Measurements from ENCODE around the gene RABGAP1L.
"Not testable (repeated sequence)": the region's sequence is repeated elsewhere in the genome, so short reads cannot be mapped to it uniquely, and the experiment has no call there.

RABGAP1L gene

GRCh38 chr1:174657411-174657810, 498.1 kb downstream of the RABGAP1L start:
- DNase-seq (ENCODE audit: low spot score) = no peak

- DNase-seq (ENCODE audit: low spot score) = no peak
Observed at GRCh38 chr1:174657893-174658292, 498.6 kb downstream of the RABGAP1L start.

- DNase-seq (ENCODE audit: low spot score) = no peak
Observed at GRCh38 chr1:174659823-174660222, 500.5 kb downstream of the RABGAP1L start.

- DNase-seq (ENCODE audit: low spot score) = no peak
Observed at GRCh38 chr1:174660476-174660875, 501.2 kb downstream of the RABGAP1L start.

- DNase-seq (ENCODE audit: low spot score) = no peak
Observed at GRCh38 chr1:174663358-174663757, 504.0 kb downstream of the RABGAP1L start.

GRCh38 chr1:174666248-174666647, 506.9 kb downstream of the RABGAP1L start:
- no peak for DNase-seq (ENCODE audit: low spot score)

- no peak for DNase-seq (ENCODE audit: low spot score)
Observed at GRCh38 chr1:174671826-174672225, 512.5 kb downstream of the RABGAP1L start.

- DNase-seq (ENCODE audit: low spot score) = no peak
Observed at GRCh38 chr1:174676856-174677255, 517.5 kb downstream of the RABGAP1L start.

GRCh38 chr1:174678657-174679056, 519.3 kb downstream of the RABGAP1L start:
- no peak for DNase-seq (ENCODE audit: low spot score)

GRCh38 chr1:174680101-174680500, 520.8 kb downstream of the RABGAP1L start:
- DNase-seq (ENCODE audit: low spot score) = no peak

GRCh38 chr1:174682419-174683008, 523.2 kb downstream of the RABGAP1L start:
- no peak for DNase-seq (ENCODE audit: low spot score)

GRCh38 chr1:174686213-174686612, 526.9 kb downstream of the RABGAP1L start:
- no peak for DNase-seq (ENCODE audit: low spot score)

- DNase-seq (ENCODE audit: low spot score) = no peak
Observed at GRCh38 chr1:174689524-174689923, 530.2 kb downstream of the RABGAP1L start.

- no peak for DNase-seq (ENCODE audit: low spot score)
Observed at GRCh38 chr1:174690266-174690665, 530.9 kb downstream of the RABGAP1L start.

GRCh38 chr1:174692313-174692712, 533.0 kb downstream of the RABGAP1L start:
- peak; percentile 32 for DNase-seq (ENCODE audit: low spot score)

- no peak for DNase-seq (ENCODE audit: low spot score)
Observed at GRCh38 chr1:174693085-174693484, 533.8 kb downstream of the RABGAP1L start.

GRCh38 chr1:174693539-174693938, 534.2 kb downstream of the RABGAP1L start:
- DNase-seq (ENCODE audit: low spot score) = not testable (repeated sequence)

- no peak for DNase-seq (ENCODE audit: low spot score)
Observed at GRCh38 chr1:174696026-174696821, 536.9 kb downstream of the RABGAP1L start.

GRCh38 chr1:174700314-174700713, 541.0 kb downstream of the RABGAP1L start:
- no peak for DNase-seq (ENCODE audit: low spot score)

- no peak for DNase-seq (ENCODE audit: low spot score)
Observed at GRCh38 chr1:174700775-174701174, 541.5 kb downstream of the RABGAP1L start.

GRCh38 chr1:174701565-174701964, 542.2 kb downstream of the RABGAP1L start:
- DNase-seq (ENCODE audit: low spot score) = no peak

- no peak for DNase-seq (ENCODE audit: low spot score)
Observed at GRCh38 chr1:174702011-174702410, 542.7 kb downstream of the RABGAP1L start.

- no peak for DNase-seq (ENCODE audit: low spot score)
Observed at GRCh38 chr1:174703309-174703708, 544.0 kb downstream of the RABGAP1L start.

- DNase-seq (ENCODE audit: low spot score) = no peak
Observed at GRCh38 chr1:174704300-174704699, 545.0 kb downstream of the RABGAP1L start.

Measured in COLO829 (cell line).